ENCODE measurements around the gene SAE1. TPM values are rescaled to one million over a fixed set of nuclear protein-coding genes. Genes with fewer than 3 reads are reported as not detected.

SAE1 gene
- total and polyA plus RNA-seq, 10 of the 15 experiments (the other 5 are each of a cell fraction or from before 2014, with no cell fraction given), result 62.0 to 246 (median 148) TPM

DNA sequence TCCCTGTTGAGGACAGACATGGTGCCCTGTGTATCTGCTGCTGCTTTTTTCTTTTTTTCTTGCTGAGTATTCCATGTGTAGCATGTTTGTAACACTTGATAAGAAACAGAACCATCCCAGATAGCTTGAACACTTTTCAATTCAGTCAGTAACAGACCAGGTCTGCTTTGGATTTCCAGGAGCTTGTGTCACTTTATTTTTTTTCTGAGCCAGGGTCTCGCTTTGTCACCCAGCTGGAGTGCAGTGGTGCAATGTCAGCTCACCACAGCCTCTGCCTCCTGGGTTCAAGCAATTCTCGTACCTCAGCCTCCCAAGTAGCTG lies 56.7 kb downstream of the SAE1 start:
- intact Hi-C loops (cut with micrococcal nuclease; ENCODE audit: unreplicated experiment), result loop anchor here (5.0 kb wide), 1 partner anchor 35 kb away; no protein-coding TSS in a partner anchor
- POLR2A ChIA-PET, result interaction anchor here (1.4 to 2.4 kb wide), 2 partner anchors 24 to 30 kb away, joined by 4 to 7 read pairs; no protein-coding TSS in a partner anchor

DNA sequence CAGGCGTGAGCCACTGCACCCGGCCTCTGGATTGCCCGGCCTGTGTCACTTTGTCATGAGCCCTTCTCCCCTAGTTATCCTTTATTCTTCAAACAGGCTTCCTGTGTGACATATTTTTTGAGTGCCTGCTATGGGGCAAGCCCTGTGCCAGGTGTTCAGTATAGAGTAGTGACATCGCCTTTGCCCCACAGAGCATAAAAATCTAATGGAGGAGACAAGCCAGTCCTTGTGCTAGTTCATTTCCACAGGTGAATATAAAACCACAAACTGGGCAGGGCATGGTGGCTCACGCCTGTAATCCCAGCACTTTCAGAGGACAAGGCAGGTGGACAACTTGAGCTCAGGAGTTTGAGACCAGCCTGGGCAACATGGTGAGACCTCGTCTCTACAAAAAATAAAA lies 57.2 kb downstream of the SAE1 start:
- POLR2A ChIA-PET, result interaction anchor here (0.6 to 2.4 kb wide), 2 partner anchors 23 to 41 kb away, joined by 4 to 7 read pairs; no protein-coding TSS in a partner anchor
- CTCF ChIA-PET, result interaction anchor here (1.9 to 4.4 kb wide), 8 partner anchors 9 to 60 kb away, joined by 7 to 28 read pairs (median 17); partner anchors contain the start of gene SAE1
- Histone ChIP-seq H3K36me3 (ENCODE audit: control insufficient read depth in 2 of 2, insufficient read depth in 2 of 2, low read length in 1 of 2) (peaks cover 10 to 19% of the 10 kb centered on the region in 2 experiments), H3K79me2 (ENCODE audit: control insufficient read depth, insufficient read depth, low read length) (no peaks in the 10 kb centered on the region; the same call in none of the 2 replicates), H3K27me3 (replicated peaks in 1 of 2; ENCODE audit: control insufficient read depth in 2 of 2, insufficient read depth in 2 of 2, low read length in 1 of 2) (no peaks in the 10 kb centered on the region), H3K4me1 (ENCODE audit: control insufficient read depth, insufficient read depth, low read length) (peaks cover 19% of the 10 kb centered on the region), H3K9ac (ENCODE audit: control insufficient read depth, insufficient read depth, low read length) (no peak overlapping the region), H3K27ac (ENCODE audit: control insufficient read depth, insufficient read depth) (no peak overlapping the region), H2AFZ (ENCODE audit: control insufficient read depth, low read depth, low read length) (no peak overlapping the region), H3K4me3 (no peak overlapping the region), H4K20me1 (ENCODE audit: control insufficient read depth, insufficient read depth) (no peaks in the 10 kb centered on the region), H3K4me2 (ENCODE audit: control insufficient read depth, insufficient read depth) (no peak overlapping the region), H3K9me3 (replicated peaks; ENCODE audit: control insufficient read depth, insufficient read depth, low read length) (no peaks in the 10 kb centered on the region)
- BruUV-seq (replicated peaks), result no TSS peak
- in situ Hi-C loops (cut with MboI) (no loop called here), intact Hi-C loops (cut with micrococcal nuclease; ENCODE audit: unreplicated experiment) (loop anchor here (5.0 kb wide), 1 partner anchor 35 kb away; no protein-coding TSS in a partner anchor)
- WGBS (ENCODE audit: insufficient coverage, insufficient replicate concordance, low lambda C conversion rate, missing lambda C conversion rate), result 64% methylated on average over 6 of the region's 6 CpGs
- FAIRE-seq (no peak), ATAC-seq (no peak), DNase-seq (ENCODE audit: low read depth, low spot score) (no peak)
- SMC1A ChIA-PET (ENCODE audit: uncharacterized antibody, unreplicated experiment), result interaction anchor here (0.9 to 3.7 kb wide), 8 partner anchors 9 to 69 kb away, joined by 3 to 24 read pairs (median 6); partner anchors contain the start of gene CCDC9
- RAD21 ChIA-PET (ENCODE audit: unreplicated experiment), result interaction anchor here (1.0 to 2.9 kb wide), 6 partner anchors 30 to 152 kb away, joined by 4 to 23 read pairs (median 9); partner anchors contain the start of genes CCDC9 and INAFM1
- TF ChIP-seq SIN3A (IDR thresholded peaks at IDR 0.05; ENCODE audit: low read depth, low read length), result no peak

More for the DNA sequence above, 56.7 kb downstream of the SAE1 start:
- no TSS peak for BruUV-seq (replicated peaks)
- Histone ChIP-seq H3K9ac (ENCODE audit: control insufficient read depth, insufficient read depth, low read length) (peak overlapping the region; percentile 39), H3K4me3 (no peak overlapping the region), H3K27me3 (replicated peaks in 1 of 2; ENCODE audit: control insufficient read depth in 2 of 2, insufficient read depth in 2 of 2, low read length in 1 of 2) (no peaks in the 10 kb centered on the region), H2AFZ (ENCODE audit: control insufficient read depth, low read depth, low read length) (0 out of 2 replicates have a peak overlapping the region, but pooled peaks have one; percentile 33), H3K79me2 (ENCODE audit: control insufficient read depth, insufficient read depth, low read length) (no peaks in the 10 kb centered on the region; the same call in none of the 2 replicates), H3K36me3 (ENCODE audit: control insufficient read depth in 2 of 2, insufficient read depth in 2 of 2, low read length in 1 of 2) (peaks cover 10 to 20% of the 10 kb centered on the region in 2 experiments), H3K27ac (ENCODE audit: control insufficient read depth, insufficient read depth) (peak overlapping the region; percentile 87), H4K20me1 (ENCODE audit: control insufficient read depth, insufficient read depth) (no peaks in the 10 kb centered on the region), H3K9me3 (replicated peaks; ENCODE audit: control insufficient read depth, insufficient read depth, low read length) (no peaks in the 10 kb centered on the region), H3K4me2 (ENCODE audit: control insufficient read depth, insufficient read depth) (peak overlapping the region; percentile 86), H3K4me1 (ENCODE audit: control insufficient read depth, insufficient read depth, low read length) (peaks cover 19% of the 10 kb centered on the region)
- WGBS (ENCODE audit: insufficient coverage, insufficient replicate concordance, low lambda C conversion rate, missing lambda C conversion rate), result 66% methylated on average over 2 of the region's 2 CpGs
- ATAC-seq (no peak), FAIRE-seq (no peak), DNase-seq (ENCODE audit: low read depth, low spot score) (no peak)
- ChIA-PET RAD21 (ENCODE audit: unreplicated experiment) (interaction anchor here (1.0 to 2.9 kb wide), 10 partner anchors 14 to 151 kb away, joined by 4 to 23 read pairs (median 10); partner anchors contain the start of genes CCDC9 and INAFM1), SMC1A (ENCODE audit: uncharacterized antibody, unreplicated experiment) (interaction anchor here (0.6 to 3.7 kb wide), 11 partner anchors 14 to 69 kb away, joined by 3 to 24 read pairs (median 5); partner anchors contain the start of gene CCDC9), CTCF (interaction anchor here (0.9 to 4.4 kb wide), 12 partner anchors 8 to 62 kb away, joined by 3 to 28 read pairs (median 14); partner anchors contain the start of gene SAE1)
- TF ChIP-seq, protein P1, sequence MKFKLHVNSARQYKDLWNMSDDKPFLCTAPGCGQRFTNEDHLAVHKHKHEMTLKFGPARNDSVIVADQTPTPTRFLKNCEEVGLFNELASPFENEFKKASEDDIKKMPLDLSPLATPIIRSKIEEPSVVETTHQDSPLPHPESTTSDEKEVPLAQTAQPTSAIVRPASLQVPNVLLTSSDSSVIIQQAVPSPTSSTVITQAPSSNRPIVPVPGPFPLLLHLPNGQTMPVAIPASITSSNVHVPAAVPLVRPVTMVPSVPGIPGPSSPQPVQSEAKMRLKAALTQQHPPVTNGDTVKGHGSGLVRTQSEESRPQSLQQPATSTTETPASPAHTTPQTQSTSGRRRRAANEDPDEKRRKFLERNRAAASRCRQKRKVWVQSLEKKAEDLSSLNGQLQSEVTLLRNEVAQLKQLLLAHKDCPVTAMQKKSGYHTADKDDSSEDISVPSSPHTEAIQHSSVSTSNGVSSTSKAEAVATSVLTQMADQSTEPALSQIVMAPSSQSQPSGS (IDR thresholded peaks at IDR 0.05; ENCODE audit: low read length), result no peak
- TF ChIP-seq ZNF217 (IDR thresholded peaks at IDR 0.05), result no peak
- in situ Hi-C loops (cut with MboI), result no loop called here

Data from GM12878 (cell line).